ENCODE data around the gene CDKAL1.

GRCh38 chr6:21259660-21260059 lies 725.4 kb downstream of the CDKAL1 start:
- TF ChIP-seq POLR2AphosphoS5 (IDR thresholded peaks at IDR 0.05) (no peak), CTCF (IDR thresholded peaks at IDR 0.05 in 8 of 11, conservative IDR thresholded peaks at IDR 0.05 in 3 of 11) (no peak)

All from spleen (tissue), 7 donors.